Activated T-helper 1 cell treated with anti-CD3 and anti-CD28 coated beads, Interleukin-12 subunit alpha, Interleukin-12 subunit beta, Interleukin-2, Interleukin-4 antibody, amounts not matched to agents 30 ng/mL and 10 ng/mL and 1 ng/mL, durations not matched to agents 14 hours and 24 hours and 36 hours (primary cell): ENCODE data around the gene GCNA. TPM values are rescaled to one million over a fixed set of nuclear protein-coding genes. Genes with fewer than 3 reads are reported as not detected.
"Not testable (repeated sequence)": the region's sequence is repeated elsewhere in the genome, so short reads cannot be mapped to it uniquely, and the experiment has no call there.

Experiments used
- DNase-seq: peaks from one replicate; pipeline ENCODE4 v3.0.0; 2021; ENCODE audit warnings: low spot score
- H3K27ac Mint-ChIP-seq: one replicate; pipeline ENCODE4 v1.8.0; 2021; ENCODE audit warnings: mild to moderate bottlenecking, mixed read lengths
- H3K27me3 Mint-ChIP-seq: one replicate; pipeline ENCODE4 v1.8.0; 2022; ENCODE audit warnings: mild to moderate bottlenecking, moderate library complexity, mixed read lengths; ENCODE audit not compliant: insufficient read depth
- H3K36me3 Mint-ChIP-seq: one replicate; pipeline ENCODE4 v1.8.0; 2021; ENCODE audit warnings: low read depth, mixed read lengths
- H3K4me1 Mint-ChIP-seq: one replicate; pipeline ENCODE4 v1.8.0; 2021; ENCODE audit warnings: low read depth, mixed read lengths
- H3K4me3 Mint-ChIP-seq: one replicate; pipeline ENCODE4 v1.8.0; 2021; ENCODE audit warnings: mild to moderate bottlenecking, moderate library complexity, mixed read lengths
- H3K9me3 Mint-ChIP-seq: one replicate; pipeline ENCODE4 v1.8.0; 2021; ENCODE audit warnings: mixed read lengths
- intact Hi-C: fragments of 100-400 bp; cut with micrococcal nuclease; formaldehyde crosslinking; loops from one replicate; pipeline ENCODE4 v1.15.1; 2024
- total RNA-seq: library from RNA; stranded (reverse); gene quantifications from 2 replicates; pipeline ENCODE4 v1.2.3, GENCODE V29; 2022

The GCNA gene
- total RNA-seq, 1 donor from 2014 or later = 4.8 TPM

DNA sequence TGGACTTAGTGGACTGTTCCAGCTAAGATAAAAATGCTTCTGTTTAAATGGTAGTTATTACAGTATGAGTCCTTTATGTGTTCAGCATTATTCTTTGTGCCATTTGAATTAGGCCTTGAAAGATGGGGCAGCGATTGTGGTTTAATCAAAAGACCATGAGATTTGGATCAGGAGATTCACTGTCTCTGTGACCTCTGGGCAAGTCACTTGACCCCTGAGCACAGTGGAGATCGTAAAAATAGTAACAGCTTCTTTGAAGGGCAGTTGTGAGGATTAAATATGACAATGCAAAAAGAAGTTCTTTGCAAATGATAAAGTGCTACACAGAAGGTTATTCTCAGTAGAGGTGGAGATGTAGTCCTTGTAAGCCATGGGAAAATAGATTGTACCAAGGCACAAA, 29.3 kb downstream of the GCNA start:
- Mint-ChIP-seq H3K27ac (peak overlapping the region; percentile 76), H3K4me1 (peaks cover 54% of the 10 kb centered on the region), H3K9me3 (no peaks in the 10 kb centered on the region), H3K4me3 (peak overlapping the region; percentile 38), H3K27me3 (no peaks in the 10 kb centered on the region), H3K36me3 (peaks cover 71% of the 10 kb centered on the region)
- no peak for DNase-seq
- intact Hi-C loops = no loop called here

- H3K4me1 Mint-ChIP-seq = peaks cover 67% of the 10 kb centered on the region
- peaks cover 66% of the 10 kb centered on the region for H3K36me3 Mint-ChIP-seq
- intact Hi-C loops = loop anchor here (1.0 to 2.0 kb wide), 2 partner anchors 14 to 43 kb away; no protein-coding TSS in a partner anchor
- no peak overlapping the region for H3K4me3 Mint-ChIP-seq
- no peak for DNase-seq
- H3K9me3 Mint-ChIP-seq = no peaks in the 10 kb centered on the region
- H3K27me3 Mint-ChIP-seq = no peaks in the 10 kb centered on the region
- H3K27ac Mint-ChIP-seq = peak overlapping the region; percentile 83
These were observed 31.0 kb downstream of the GCNA start for GRCh38 chrX:71609095-71609750.

GRCh38 chrX:71611736-71612135, 33.5 kb downstream of the GCNA start:
- DNase-seq, H3K4me3 Mint-ChIP-seq, H3K27ac Mint-ChIP-seq, H3K9me3 Mint-ChIP-seq, H3K27me3 Mint-ChIP-seq: not testable (repeated sequence)
- peaks cover 70% of the 10 kb centered on the region for H3K4me1 Mint-ChIP-seq
- intact Hi-C loops = loop anchor here (10.0 kb wide), 1 partner anchor 497 kb away; the partner anchor contains the start of genes IL2RG and MED12
- peaks cover 63% of the 10 kb centered on the region for H3K36me3 Mint-ChIP-seq

DNA sequence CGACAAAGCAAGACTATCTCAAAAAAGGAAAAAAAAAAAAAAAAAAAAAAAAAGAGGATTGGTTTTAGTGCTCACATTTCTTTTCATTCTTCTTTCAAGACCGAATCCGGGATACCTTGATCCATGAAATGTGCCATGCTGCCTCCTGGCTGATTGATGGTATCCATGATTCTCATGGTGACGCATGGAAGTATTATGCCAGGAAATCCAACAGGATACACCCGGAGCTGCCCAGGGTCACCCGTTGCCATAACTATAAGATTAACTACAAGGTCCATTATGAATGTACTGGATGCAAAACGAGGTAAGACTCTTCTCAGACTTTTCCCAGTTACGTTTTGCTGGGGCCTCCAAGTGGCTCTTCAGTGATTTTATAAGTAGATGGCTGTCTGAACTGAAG, 34.0 kb downstream of the GCNA start:
- Mint-ChIP-seq H3K4me3 (no peak overlapping the region), H3K27me3 (no peaks in the 10 kb centered on the region), H3K36me3 (peaks cover 63% of the 10 kb centered on the region), H3K9me3 (no peaks in the 10 kb centered on the region), H3K27ac (peak overlapping the region; percentile 56), H3K4me1 (peaks cover 74% of the 10 kb centered on the region)
- intact Hi-C loops = loop anchor here (10.0 kb wide), 1 partner anchor 497 kb away; the partner anchor contains the start of genes IL2RG and MED12
- DNase-seq = no peak

DNA sequence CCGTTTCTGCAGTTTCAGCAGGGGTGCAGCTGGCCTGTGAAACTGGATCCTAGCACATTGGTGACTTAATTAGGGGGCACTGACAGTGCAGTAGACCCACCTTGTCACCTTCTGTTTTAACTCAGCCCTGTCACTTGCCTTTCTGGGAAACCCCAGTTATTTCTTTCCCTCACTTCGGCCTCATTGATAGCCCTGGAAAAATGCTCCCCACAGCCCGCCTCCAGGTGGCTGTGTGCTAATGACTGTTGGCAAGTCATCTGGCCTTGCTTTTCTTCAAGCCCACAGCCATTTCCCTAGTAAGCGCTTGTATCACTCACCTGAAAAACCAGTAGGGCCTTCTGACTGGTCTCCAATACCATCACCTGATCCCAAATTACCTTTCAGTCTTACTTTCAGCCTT, 36.8 kb downstream of the GCNA start:
- Mint-ChIP-seq H3K4me1 (peaks cover 78% of the 10 kb centered on the region), H3K36me3 (peaks cover 57% of the 10 kb centered on the region), H3K9me3 (no peaks in the 10 kb centered on the region), H3K4me3 (peak overlapping the region; percentile 86), H3K27ac (peak overlapping the region; percentile 91), H3K27me3 (no peaks in the 10 kb centered on the region)
- intact Hi-C loops = loop anchor here (10.0 kb wide), 1 partner anchor 500 kb away; the partner anchor contains the start of genes IL2RG and MED12
- no peak for DNase-seq

GRCh38 chrX:71615954-71616353, 37.7 kb downstream of the GCNA start:
- intact Hi-C loops = loop anchor here (10.0 kb wide), 1 partner anchor 501 kb away; the partner anchor contains the start of genes IL2RG and MED12
- peaks cover 83% of the 10 kb centered on the region for H3K4me1 Mint-ChIP-seq
- no peaks in the 10 kb centered on the region for H3K27me3 Mint-ChIP-seq
- H3K27ac Mint-ChIP-seq = peak overlapping the region; percentile 91
- DNase-seq = no peak
- no peaks in the 10 kb centered on the region for H3K9me3 Mint-ChIP-seq
- peaks cover 52% of the 10 kb centered on the region for H3K36me3 Mint-ChIP-seq
- peak overlapping the region; percentile 86 for H3K4me3 Mint-ChIP-seq

- Mint-ChIP-seq H3K4me3 (peak overlapping the region; percentile 93), H3K27me3 (no peaks in the 10 kb centered on the region), H3K36me3 (peaks cover 43% of the 10 kb centered on the region), H3K27ac (peak overlapping the region; percentile 43), H3K9me3 (no peaks in the 10 kb centered on the region), H3K4me1 (peaks cover 79% of the 10 kb centered on the region)
- intact Hi-C loops = loop anchor here (10.0 kb wide), 1 partner anchor 502 kb away; the partner anchor contains the start of genes IL2RG and MED12
- DNase-seq = no peak
These were observed 38.7 kb downstream of the GCNA start for GRCh38 chrX:71616672-71617529.

- H3K9me3 Mint-ChIP-seq = no peaks in the 10 kb centered on the region
- intact Hi-C loops = loop anchor here (1.0 to 10.0 kb wide), 5 partner anchors 45 to 503 kb away; partner anchors contain the start of genes IL2RG, MED12, NONO and TAF1
- H3K4me1 Mint-ChIP-seq = peaks cover 85% of the 10 kb centered on the region
- H3K27me3 Mint-ChIP-seq = no peaks in the 10 kb centered on the region
- peaks cover 41% of the 10 kb centered on the region for H3K36me3 Mint-ChIP-seq
- peak overlapping the region; percentile 97 for H3K27ac Mint-ChIP-seq
- no peak for DNase-seq
- peak overlapping the region; percentile 93 for H3K4me3 Mint-ChIP-seq
These were observed 39.5 kb downstream of the GCNA start for GRCh38 chrX:71617742-71618141.

- Mint-ChIP-seq H3K27ac (peak within 1 kb of the TSS; percentile 97), H3K4me1 (peaks cover 85% of the 10 kb centered on the region), H3K27me3 (no peaks in the 10 kb centered on the region), H3K36me3 (peaks cover 35% of the 10 kb centered on the region), H3K4me3 (peak within 1 kb of the TSS; percentile 93), H3K9me3 (no peaks in the 10 kb centered on the region)
- DNase-seq = peak; percentile 64
- intact Hi-C loops = loop anchor here (1.0 to 10.0 kb wide), 5 partner anchors 44 to 504 kb away; partner anchors contain the start of genes IL2RG, MED12, NONO and TAF1
These were observed 40.1 kb downstream of the GCNA start, which contains the start of gene CXCR3 for GRCh38 chrX:71618303-71618721. Gene CXCR3 (minus strand): TSS chrX:71618511. CDS start chrX:71618449, 62 bp downstream.

DNA sequence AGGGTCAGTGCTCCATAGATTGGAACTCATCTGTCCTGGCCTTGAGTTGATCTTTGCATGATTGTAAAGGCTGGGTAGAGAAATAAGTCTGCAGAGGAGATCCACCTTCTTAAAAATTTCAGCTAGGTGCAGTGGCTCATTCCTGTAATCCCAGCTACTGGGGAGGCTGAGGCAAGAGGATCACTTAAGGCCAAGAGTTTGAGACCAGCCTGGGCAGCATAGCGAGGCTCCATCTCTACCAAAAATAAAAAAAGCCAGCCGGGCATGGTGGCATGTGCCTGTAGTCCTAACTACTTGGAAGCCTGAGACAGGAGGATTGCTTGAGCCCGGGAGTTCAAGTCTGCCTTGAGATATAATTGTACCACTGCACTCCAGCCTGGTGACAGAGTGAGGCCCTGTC, 40.5 kb downstream of the GCNA start:
- intact Hi-C loops = loop anchor here (1.0 to 10.0 kb wide), 8 partner anchors 32 to 504 kb away; partner anchors contain the start of genes IL2RG, MED12, NONO and TAF1
- H3K9me3 Mint-ChIP-seq = no peaks in the 10 kb centered on the region
- H3K27ac Mint-ChIP-seq = peak overlapping the region; percentile 97
- no peak for DNase-seq
- H3K36me3 Mint-ChIP-seq = peaks cover 32% of the 10 kb centered on the region
- peak overlapping the region; percentile 93 for H3K4me3 Mint-ChIP-seq
- peaks cover 85% of the 10 kb centered on the region for H3K4me1 Mint-ChIP-seq
- H3K27me3 Mint-ChIP-seq = no peaks in the 10 kb centered on the region

- intact Hi-C loops = loop anchor here (1.0 to 10.0 kb wide), 7 partner anchors 31 to 504 kb away; partner anchors contain the start of genes IL2RG, MED12, NONO and TAF1
- Mint-ChIP-seq H3K9me3 (no peaks in the 10 kb centered on the region), H3K27me3 (no peaks in the 10 kb centered on the region), H3K4me1 (peaks cover 86% of the 10 kb centered on the region), H3K27ac (peak overlapping the region; percentile 97), H3K36me3 (peaks cover 32% of the 10 kb centered on the region), H3K4me3 (peak overlapping the region; percentile 93)
- DNase-seq = peak; percentile 41
These were observed 41.0 kb downstream of the GCNA start for GRCh38 chrX:71619193-71619592.

DNA sequence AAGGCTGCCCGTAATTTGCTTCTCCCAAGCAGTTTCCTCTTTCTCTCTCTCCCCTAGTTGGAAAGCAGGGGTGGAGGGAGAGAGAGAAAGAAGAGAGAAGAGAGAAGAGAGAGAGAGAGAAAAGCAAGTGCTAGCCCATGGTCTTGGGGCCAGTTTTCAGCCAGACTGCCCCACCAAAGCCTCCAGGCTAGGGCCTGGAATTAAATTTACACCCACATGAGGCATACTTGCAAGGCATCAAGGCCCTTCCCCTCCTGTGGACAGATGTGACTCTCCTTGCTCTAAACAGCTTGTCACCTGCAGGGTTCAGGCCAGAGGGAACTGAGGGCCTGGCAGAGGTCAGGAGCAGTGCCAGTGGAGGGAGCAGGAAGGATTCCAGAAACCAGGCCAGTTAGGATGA, 41.7 kb downstream of the GCNA start:
- DNase-seq = no peak
- peaks cover 86% of the 10 kb centered on the region for H3K4me1 Mint-ChIP-seq
- no peaks in the 10 kb centered on the region for H3K27me3 Mint-ChIP-seq
- H3K4me3 Mint-ChIP-seq = peak overlapping the region; percentile 19
- intact Hi-C loops = loop anchor here (1.0 to 10.0 kb wide), 9 partner anchors 30 to 1002 kb away; partner anchors contain the start of genes IL2RG, MED12, NONO and TAF1
- peak overlapping the region; percentile 97 for H3K27ac Mint-ChIP-seq
- H3K9me3 Mint-ChIP-seq = no peaks in the 10 kb centered on the region
- H3K36me3 Mint-ChIP-seq = peaks cover 27% of the 10 kb centered on the region
